ENCODE measurements around the gene PLXNA4.

Gene PLXNA4

DNA sequence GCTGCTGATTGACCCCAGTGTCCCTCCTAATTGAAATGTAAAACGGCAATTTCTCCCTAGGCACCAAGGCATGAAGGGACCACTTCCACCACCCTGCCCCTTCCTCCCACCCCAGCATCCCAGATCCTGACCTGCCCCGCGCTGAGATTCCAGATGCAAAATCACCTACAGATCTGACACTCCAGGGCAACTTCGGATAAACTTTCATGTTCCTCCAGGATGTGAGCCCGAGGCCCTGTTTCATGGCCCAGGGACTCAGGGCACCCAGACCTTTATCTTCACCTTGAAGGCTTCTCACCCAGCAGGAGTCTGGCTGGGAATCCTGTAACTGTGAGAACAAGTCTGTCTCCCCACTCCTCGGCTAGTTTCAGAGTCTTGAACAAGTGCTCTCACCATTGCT lies 361.8 kb downstream of the PLXNA4 start:
- Histone ChIP-seq H3K4me3 (ENCODE audit: insufficient read depth, low read depth, low read length) (no peak overlapping the region), H3K36me3 (ENCODE audit: control insufficient read depth, insufficient read depth, low read length) (no peaks in the 10 kb centered on the region), H3K27ac (ENCODE audit: insufficient read depth, low read depth, low read length, poor library complexity, severe bottlenecking) (no peak overlapping the region), H3K27me3 (ENCODE audit: control insufficient read depth, insufficient read depth, low read length, poor library complexity, severe bottlenecking) (no peaks in the 10 kb centered on the region), H3K4me1 (ENCODE audit: control insufficient read depth, insufficient read depth, low read length) (peaks cover 17% of the 10 kb centered on the region), H3K9me3 (ENCODE audit: control insufficient read depth, low read length) (no peaks in the 10 kb centered on the region)
- WGBS, 2 experiments = 68 to 69% methylated on average over 6 of the region's 6 CpGs

GRCh38 chr7:132213583-132213982 lies 362.7 kb downstream of the PLXNA4 start:
- Histone ChIP-seq H3K27ac (ENCODE audit: insufficient read depth, low read depth, low read length, poor library complexity, severe bottlenecking) (no peak overlapping the region), H3K4me3 (ENCODE audit: insufficient read depth, low read depth, low read length) (no peak overlapping the region), H3K4me1 (ENCODE audit: control insufficient read depth, insufficient read depth, low read length) (peaks cover 17% of the 10 kb centered on the region), H3K9me3 (ENCODE audit: control insufficient read depth, low read length) (no peaks in the 10 kb centered on the region), H3K36me3 (ENCODE audit: control insufficient read depth, insufficient read depth, low read length) (no peaks in the 10 kb centered on the region), H3K27me3 (ENCODE audit: control insufficient read depth, insufficient read depth, low read length, poor library complexity, severe bottlenecking) (no peaks in the 10 kb centered on the region)
- 88 to 89% methylated on average over 5 of the region's 5 CpGs for WGBS, 2 experiments

DNA sequence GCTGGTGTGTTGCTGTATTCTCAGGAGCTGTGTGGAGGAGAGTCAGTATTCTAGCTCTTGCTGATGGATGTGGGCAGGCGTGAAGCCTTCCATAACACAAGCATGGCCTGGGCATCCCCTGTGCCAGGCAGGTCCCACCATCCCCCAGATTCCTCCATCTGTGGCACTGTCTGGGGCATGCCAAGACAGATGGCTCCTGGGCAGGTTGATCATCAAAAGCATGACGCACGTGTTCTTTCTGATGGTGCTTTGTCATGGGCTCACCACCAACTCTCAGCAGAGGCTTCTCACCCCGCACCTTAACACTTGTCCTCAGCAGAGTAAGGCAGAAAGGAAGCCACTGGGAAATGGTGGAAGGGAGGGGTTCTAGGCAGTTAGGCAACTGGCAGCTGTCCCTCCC lies 364.3 kb downstream of the PLXNA4 start:
- Histone ChIP-seq H3K36me3 (ENCODE audit: control insufficient read depth, insufficient read depth, low read length) (no peaks in the 10 kb centered on the region), H3K4me1 (ENCODE audit: control insufficient read depth, insufficient read depth, low read length) (peaks cover 12% of the 10 kb centered on the region), H3K9me3 (ENCODE audit: control insufficient read depth, low read length) (no peaks in the 10 kb centered on the region), H3K27me3 (ENCODE audit: control insufficient read depth, insufficient read depth, low read length, poor library complexity, severe bottlenecking) (no peaks in the 10 kb centered on the region), H3K27ac (ENCODE audit: insufficient read depth, low read depth, low read length, poor library complexity, severe bottlenecking) (no peak overlapping the region), H3K4me3 (ENCODE audit: insufficient read depth, low read depth, low read length) (no peak overlapping the region)
- WGBS, 2 experiments = 95 to 98% methylated on average over 4 of the region's 4 CpGs

DNA sequence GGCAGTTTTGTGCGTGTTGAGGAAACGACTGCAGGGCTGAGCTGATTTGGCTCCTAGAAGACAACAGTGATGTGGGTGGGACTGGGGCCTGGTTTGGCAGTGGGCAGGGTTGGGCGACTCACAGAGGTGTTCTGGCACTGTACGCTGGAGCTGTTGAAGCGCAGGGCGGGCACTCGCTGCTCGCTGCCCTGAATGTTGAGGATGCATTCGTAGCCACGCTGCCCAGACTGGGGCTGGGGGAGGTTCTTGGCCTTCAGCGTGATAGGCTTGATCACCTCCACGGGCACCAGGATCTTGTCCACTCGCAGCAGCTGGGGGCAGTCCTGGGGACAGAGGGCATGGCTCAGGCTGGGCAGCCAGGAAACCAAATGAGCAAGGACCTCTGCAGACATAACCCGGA lies 365.4 kb downstream of the PLXNA4 start:
- Histone ChIP-seq H3K27me3 (ENCODE audit: control insufficient read depth, insufficient read depth, low read length, poor library complexity, severe bottlenecking) (no peaks in the 10 kb centered on the region), H3K27ac (ENCODE audit: insufficient read depth, low read depth, low read length, poor library complexity, severe bottlenecking) (no peak overlapping the region), H3K4me3 (ENCODE audit: insufficient read depth, low read depth, low read length) (no peak overlapping the region), H3K9me3 (ENCODE audit: control insufficient read depth, low read length) (no peaks in the 10 kb centered on the region), H3K36me3 (ENCODE audit: control insufficient read depth, insufficient read depth, low read length) (no peaks in the 10 kb centered on the region), H3K4me1 (ENCODE audit: control insufficient read depth, insufficient read depth, low read length) (peaks cover 8% of the 10 kb centered on the region)
- WGBS, 2 experiments = 94 to 96% methylated on average over 14 of the region's 14 CpGs

DNA sequence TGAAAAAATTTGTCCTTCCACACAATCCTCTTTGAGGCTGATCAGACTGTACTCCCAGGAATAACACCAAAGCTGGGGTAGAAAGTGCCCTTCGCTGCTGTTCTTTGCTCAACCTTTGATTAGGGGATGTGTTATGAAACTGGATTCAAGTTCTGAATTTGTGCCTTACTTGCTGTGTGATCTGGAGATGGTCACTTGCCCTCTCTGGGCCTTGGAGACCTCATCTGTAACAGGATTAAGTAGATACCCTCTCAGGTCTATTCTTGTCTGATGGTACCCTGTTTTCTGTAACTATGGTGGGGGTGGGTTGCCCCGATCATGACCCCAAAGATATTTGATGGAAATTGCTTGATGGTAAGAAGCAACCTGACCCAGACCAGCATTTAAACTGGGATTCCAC lies 368.5 kb downstream of the PLXNA4 start:
- Histone ChIP-seq H3K36me3 (ENCODE audit: control insufficient read depth, insufficient read depth, low read length) (no peaks in the 10 kb centered on the region), H3K4me1 (ENCODE audit: control insufficient read depth, insufficient read depth, low read length) (no peaks in the 10 kb centered on the region)
- WGBS, 2 experiments = 88 to 97% methylated on average over 2 of the region's 2 CpGs

GRCh38 chr7:132207211-132207610 lies 369.1 kb downstream of the PLXNA4 start:
- 87 to 88% methylated on average over 9 of the region's 9 CpGs for WGBS, 2 experiments
- Histone ChIP-seq H3K9me3 (ENCODE audit: control insufficient read depth, low read length) (no peaks in the 10 kb centered on the region), H3K27ac (ENCODE audit: insufficient read depth, low read depth, low read length, poor library complexity, severe bottlenecking) (no peak overlapping the region), H3K4me3 (ENCODE audit: insufficient read depth, low read depth, low read length) (no peak overlapping the region), H3K4me1 (ENCODE audit: control insufficient read depth, insufficient read depth, low read length) (no peaks in the 10 kb centered on the region), H3K27me3 (ENCODE audit: control insufficient read depth, insufficient read depth, low read length, poor library complexity, severe bottlenecking) (no peaks in the 10 kb centered on the region), H3K36me3 (ENCODE audit: control insufficient read depth, insufficient read depth, low read length) (no peaks in the 10 kb centered on the region)

More for the DNA sequence above, 368.5 kb downstream of the PLXNA4 start:
- H3K27ac ChIP-seq (ENCODE audit: insufficient read depth, low read depth, low read length, poor library complexity, severe bottlenecking) = no peak overlapping the region
- H3K27me3 ChIP-seq (ENCODE audit: control insufficient read depth, insufficient read depth, low read length, poor library complexity, severe bottlenecking) = no peaks in the 10 kb centered on the region
- no peaks in the 10 kb centered on the region for H3K9me3 ChIP-seq (ENCODE audit: control insufficient read depth, low read length)
- no peak overlapping the region for H3K4me3 ChIP-seq (ENCODE audit: insufficient read depth, low read depth, low read length)

GRCh38 chr7:132206594-132206993 lies 369.7 kb downstream of the PLXNA4 start:
- Histone ChIP-seq H3K9me3 (ENCODE audit: control insufficient read depth, low read length) (no peaks in the 10 kb centered on the region), H3K27me3 (ENCODE audit: control insufficient read depth, insufficient read depth, low read length, poor library complexity, severe bottlenecking) (no peaks in the 10 kb centered on the region), H3K27ac (ENCODE audit: insufficient read depth, low read depth, low read length, poor library complexity, severe bottlenecking) (no peak overlapping the region), H3K4me3 (ENCODE audit: insufficient read depth, low read depth, low read length) (no peak overlapping the region), H3K4me1 (ENCODE audit: control insufficient read depth, insufficient read depth, low read length) (no peaks in the 10 kb centered on the region), H3K36me3 (ENCODE audit: control insufficient read depth, insufficient read depth, low read length) (no peaks in the 10 kb centered on the region)
- WGBS, 2 experiments = 42 to 52% methylated on average over 8 of the region's 8 CpGs

GRCh38 chr7:132205509-132205908 lies 370.8 kb downstream of the PLXNA4 start:
- no peaks in the 10 kb centered on the region for H3K9me3 ChIP-seq (ENCODE audit: control insufficient read depth, low read length)
- H3K27me3 ChIP-seq (ENCODE audit: control insufficient read depth, insufficient read depth, low read length, poor library complexity, severe bottlenecking) = no peaks in the 10 kb centered on the region
- no peaks in the 10 kb centered on the region for H3K4me1 ChIP-seq (ENCODE audit: control insufficient read depth, insufficient read depth, low read length)
- H3K36me3 ChIP-seq (ENCODE audit: control insufficient read depth, insufficient read depth, low read length) = no peaks in the 10 kb centered on the region
- no peak overlapping the region for H3K27ac ChIP-seq (ENCODE audit: insufficient read depth, low read depth, low read length, poor library complexity, severe bottlenecking)
- H3K4me3 ChIP-seq (ENCODE audit: insufficient read depth, low read depth, low read length) = no peak overlapping the region

- no peaks in the 10 kb centered on the region for H3K9me3 ChIP-seq (ENCODE audit: control insufficient read depth, low read length)
- H3K4me3 ChIP-seq (ENCODE audit: insufficient read depth, low read depth, low read length) = no peak overlapping the region
- no peaks in the 10 kb centered on the region for H3K36me3 ChIP-seq (ENCODE audit: control insufficient read depth, insufficient read depth, low read length)
- no peaks in the 10 kb centered on the region for H3K4me1 ChIP-seq (ENCODE audit: control insufficient read depth, insufficient read depth, low read length)
- WGBS, 2 experiments = 65 to 69% methylated on average over 6 to 7 of the region's 7 CpGs
- no peak overlapping the region for H3K27ac ChIP-seq (ENCODE audit: insufficient read depth, low read depth, low read length, poor library complexity, severe bottlenecking)
- no peaks in the 10 kb centered on the region for H3K27me3 ChIP-seq (ENCODE audit: control insufficient read depth, insufficient read depth, low read length, poor library complexity, severe bottlenecking)
Observed at GRCh38 chr7:132203021-132203420, 373.2 kb downstream of the PLXNA4 start.

GRCh38 chr7:132202541-132202940 lies 373.7 kb downstream of the PLXNA4 start:
- H3K4me1 ChIP-seq (ENCODE audit: control insufficient read depth, insufficient read depth, low read length) = no peaks in the 10 kb centered on the region
- no peaks in the 10 kb centered on the region for H3K36me3 ChIP-seq (ENCODE audit: control insufficient read depth, insufficient read depth, low read length)
- no peaks in the 10 kb centered on the region for H3K9me3 ChIP-seq (ENCODE audit: control insufficient read depth, low read length)
- 95 to 97% methylated on average over 9 of the region's 9 CpGs for WGBS, 2 experiments
- no peaks in the 10 kb centered on the region for H3K27me3 ChIP-seq (ENCODE audit: control insufficient read depth, insufficient read depth, low read length, poor library complexity, severe bottlenecking)
- no peak overlapping the region for H3K4me3 ChIP-seq (ENCODE audit: insufficient read depth, low read depth, low read length)
- H3K27ac ChIP-seq (ENCODE audit: insufficient read depth, low read depth, low read length, poor library complexity, severe bottlenecking) = no peak overlapping the region

DNA sequence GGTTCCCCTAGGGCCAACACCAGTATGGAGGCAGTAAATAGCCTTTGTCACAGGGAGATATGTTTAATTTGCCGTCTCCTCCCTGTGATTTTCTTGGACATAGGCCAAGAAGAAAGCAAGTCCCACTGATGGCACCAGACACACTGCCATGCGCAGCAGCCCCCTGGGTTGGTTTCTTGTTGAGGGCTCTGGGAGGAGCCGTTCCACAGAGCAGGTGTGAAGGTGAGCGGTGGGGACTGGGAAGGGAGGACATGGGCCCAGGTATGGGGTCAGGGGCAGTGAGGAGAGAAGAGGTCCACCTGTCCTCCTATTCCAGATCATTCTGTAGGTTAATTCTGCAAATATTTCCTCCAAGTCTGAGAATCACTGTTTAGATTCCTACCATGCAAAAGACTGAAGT lies 376.1 kb downstream of the PLXNA4 start:
- H3K9me3 ChIP-seq (ENCODE audit: control insufficient read depth, low read length) = no peaks in the 10 kb centered on the region
- H3K36me3 ChIP-seq (ENCODE audit: control insufficient read depth, insufficient read depth, low read length) = no peaks in the 10 kb centered on the region
- no peaks in the 10 kb centered on the region for H3K27me3 ChIP-seq (ENCODE audit: control insufficient read depth, insufficient read depth, low read length, poor library complexity, severe bottlenecking)
- WGBS, 2 experiments = 95% methylated on average over 4 of the region's 4 CpGs
- H3K4me3 ChIP-seq (ENCODE audit: insufficient read depth, low read depth, low read length) = no peak overlapping the region
- no peak overlapping the region for H3K27ac ChIP-seq (ENCODE audit: insufficient read depth, low read depth, low read length, poor library complexity, severe bottlenecking)
- no peaks in the 10 kb centered on the region for H3K4me1 ChIP-seq (ENCODE audit: control insufficient read depth, insufficient read depth, low read length)

All from ectodermal cell (in vitro differentiated cells).